PC-3 (cell line): ENCODE measurements around the gene MYO5B. TPM values are rescaled to one million over a fixed set of nuclear protein-coding genes. Genes with fewer than 3 reads are reported as not detected.

Experiments used
- ATAC-seq: fragments of 200-7000 bp; cut with Tn5 transposase; 2 replicates; pipeline ENCODE4 v1.9.1; 2020; ENCODE audit warnings: mild to moderate bottlenecking, moderate library complexity
- BruUV-seq: library from RNA; stranded (reverse); fragments of 400-500 nt; replicated peaks from 2 replicates; lab custom pipeline; 2021; lab: Mats Ljungman, UMichigan
- CTCF ChIA-PET: fragments of 300-600 bp; sonication (Branson Sonifier 250); formaldehyde crosslinking; loops from one replicate; lab custom pipeline; 2022; ENCODE audit warnings: antibody characterized with exemption; lab: Charles Lee
- POLR2A ChIA-PET: fragments of 300-600 bp; sonication (Branson Sonifier 250); formaldehyde crosslinking; loops from one replicate; lab custom pipeline; 2022; ENCODE audit warnings: antibody characterized with exemption; ENCODE audit not compliant: unreplicated experiment; lab: Charles Lee
- DNase-seq: peaks from one replicate; pipeline ENCODE4 v3.0.0-alpha.2; 2015
- H2AFZ ChIP-seq: fragments of 300-600 bp; sonication (generic); 2 replicates; pipeline ENCODE4 v1.6.0; 2016; ENCODE audit warnings: antibody characterized with exemption, low read length
- H3F3A ChIP-seq: fragments of 300-600 bp; sonication (generic); one replicate; pipeline ENCODE4 v1.6.0; 2017; ENCODE audit warnings: antibody characterized with exemption, low read length, control low read depth, mild to moderate bottlenecking; ENCODE audit not compliant: unreplicated experiment
- H3K27ac ChIP-seq: fragments of 300-600 bp; sonication (generic); 2 replicates; pipeline ENCODE4 v1.5.1; 2016; ENCODE audit warnings: mild to moderate bottlenecking, low read length
- H3K27me3 ChIP-seq: fragments of 300-600 bp; sonication (generic); 2 replicates; pipeline ENCODE4 v1.6.1; 2016; ENCODE audit warnings: low read length, mixed read lengths
- H3K36me3 ChIP-seq: fragments of 300-600 bp; sonication (generic); 2 replicates; pipeline ENCODE4 v1.6.1; 2016; ENCODE audit warnings: low read depth, mixed run types, low read length, mixed read lengths
- H3K4me1 ChIP-seq: fragments of 300-600 bp; sonication (generic); 2 replicates; pipeline ENCODE4 v1.5.1; 2016; ENCODE audit warnings: low read length; ENCODE audit not compliant: insufficient read depth
- H3K4me2 ChIP-seq: fragments of 300-600 bp; sonication (generic); 2 replicates; pipeline ENCODE4 v1.6.0; 2016; ENCODE audit warnings: low read length
- H3K4me3 ChIP-seq: fragments of 300-600 bp; sonication (generic); 2 replicates; pipeline ENCODE4 v1.5.1; 2016; ENCODE audit warnings: mild to moderate bottlenecking, low read length, mixed read lengths
- H3K79me2 ChIP-seq: fragments of 300-600 bp; sonication (generic); 2 replicates; pipeline ENCODE4 v1.6.1; 2017; ENCODE audit warnings: low read length, mixed read lengths
- H3K9ac ChIP-seq: fragments of 300-600 bp; sonication (generic); 2 replicates; pipeline ENCODE4 v1.6.0; 2016; ENCODE audit warnings: mild to moderate bottlenecking, low read length
- H3K9me2 ChIP-seq: fragments of 300-600 bp; sonication (generic); replicated peaks from 2 replicates; pipeline ENCODE4 v1.6.1; 2016; ENCODE audit warnings: mixed run types, low read length, mixed read lengths
- H3K9me3 ChIP-seq: fragments of 300-600 bp; sonication (generic); 2 replicates; pipeline ENCODE4 v1.6.1; 2016; ENCODE audit warnings: low read length, mixed read lengths
- H4K20me1 ChIP-seq: fragments of 300-600 bp; sonication (generic); 2 replicates; pipeline ENCODE4 v1.6.1; 2016; ENCODE audit warnings: low read length, mixed read lengths
- EZH2 ChIP-seq: fragments of 300-600 bp; sonication (generic); IDR thresholded peaks from one replicate; pipeline ENCODE4 v1.6.1; 2017; ENCODE audit warnings: antibody characterized with exemption, mild to moderate bottlenecking, low read length; ENCODE audit not compliant: unreplicated experiment
- EZH2phosphoT487 ChIP-seq: fragments of 300-600 bp; sonication (generic); IDR thresholded peaks from 2 replicates; pipeline ENCODE4 v1.6.1; 2018; ENCODE audit warnings: mild to moderate bottlenecking, antibody characterized with exemption, low read length, borderline replicate concordance
- intact Hi-C: fragments of 100-400 bp; cut with micrococcal nuclease; formaldehyde crosslinking; loops from 2 replicates; pipeline ENCODE4 v1.9.0; 2023
- total RNA-seq: library from RNA; depleted of rRNA; stranded (reverse); fragments of >200 nt; gene quantifications from 2 replicates; pipeline ENCODE4 v1.2.3, GENCODE V29; 2014
- TF ChIP-seq, protein P1 (sequence below): fragments of 300-600 bp; sonication (generic); conservative IDR thresholded peaks from 2 replicates; pipeline ENCODE4 v1.5.1; 2017; ENCODE audit warnings: antibody characterized with exemption, low read depth, mild to moderate bottlenecking, low read length

The MYO5B gene
- total RNA-seq, 1 experiment from 2014 or later, result 10.7 TPM

- ChIA-PET CTCF (no interaction called here), POLR2A (no interaction called here)
- Histone ChIP-seq H3K9ac (no peak overlapping the region), H3F3A (no peaks in the 10 kb centered on the region), H3K4me2 (no peak overlapping the region), H3K79me2 (no peaks in the 10 kb centered on the region), H2AFZ (no peak overlapping the region), H3K4me3 (no peak overlapping the region), H3K9me2 (no peaks in the 10 kb centered on the region), H4K20me1 (no peaks in the 10 kb centered on the region), H3K27me3 (no peaks in the 10 kb centered on the region), H3K36me3 (no peaks in the 10 kb centered on the region), H3K9me3 (no peaks in the 10 kb centered on the region), H3K27ac (no peak overlapping the region), H3K4me1 (peaks cover 5% of the 10 kb centered on the region)
- intact Hi-C loops, result no loop called here
- TF ChIP-seq, protein P1, sequence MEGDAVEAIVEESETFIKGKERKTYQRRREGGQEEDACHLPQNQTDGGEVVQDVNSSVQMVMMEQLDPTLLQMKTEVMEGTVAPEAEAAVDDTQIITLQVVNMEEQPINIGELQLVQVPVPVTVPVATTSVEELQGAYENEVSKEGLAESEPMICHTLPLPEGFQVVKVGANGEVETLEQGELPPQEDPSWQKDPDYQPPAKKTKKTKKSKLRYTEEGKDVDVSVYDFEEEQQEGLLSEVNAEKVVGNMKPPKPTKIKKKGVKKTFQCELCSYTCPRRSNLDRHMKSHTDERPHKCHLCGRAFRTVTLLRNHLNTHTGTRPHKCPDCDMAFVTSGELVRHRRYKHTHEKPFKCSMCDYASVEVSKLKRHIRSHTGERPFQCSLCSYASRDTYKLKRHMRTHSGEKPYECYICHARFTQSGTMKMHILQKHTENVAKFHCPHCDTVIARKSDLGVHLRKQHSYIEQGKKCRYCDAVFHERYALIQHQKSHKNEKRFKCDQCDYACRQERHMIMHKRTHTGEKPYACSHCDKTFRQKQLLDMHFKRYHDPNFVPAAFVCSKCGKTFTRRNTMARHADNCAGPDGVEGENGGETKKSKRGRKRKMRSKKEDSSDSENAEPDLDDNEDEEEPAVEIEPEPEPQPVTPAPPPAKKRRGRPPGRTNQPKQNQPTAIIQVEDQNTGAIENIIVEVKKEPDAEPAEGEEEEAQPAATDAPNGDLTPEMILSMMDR, result no peak
- TF ChIP-seq EZH2 (no peak), EZH2phosphoT487 (no peak)
- DNase-seq (no peak), ATAC-seq (no peak)
- BruUV-seq, result no TSS peak
Measured at GRCh38 chr18:50113726-50114125, 81.2 kb downstream of the MYO5B start.

DNA sequence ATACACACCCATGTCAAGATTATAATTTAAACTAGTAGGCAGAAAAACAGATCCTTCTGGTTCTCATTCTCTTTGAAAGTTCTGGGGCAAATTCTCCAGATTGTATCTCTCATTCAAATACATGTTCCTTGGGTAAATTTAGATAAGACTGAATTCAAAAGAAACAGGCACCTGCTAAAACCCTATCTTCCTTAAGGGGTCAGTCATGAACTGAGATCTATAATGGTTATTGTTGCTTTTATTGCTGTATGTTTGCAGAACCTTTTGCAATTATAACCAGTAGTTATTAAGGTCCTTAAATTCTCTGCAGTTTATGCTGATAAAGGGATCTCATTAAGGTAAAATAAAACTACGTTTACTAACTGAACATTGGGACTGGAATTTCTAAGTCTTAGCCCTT lies 83.5 kb downstream of the MYO5B start:
- ChIA-PET POLR2A (no interaction called here), CTCF (no interaction called here)
- Histone ChIP-seq H2AFZ (no peak overlapping the region), H3K79me2 (no peaks in the 10 kb centered on the region), H3K27me3 (no peaks in the 10 kb centered on the region), H3K4me3 (no peak overlapping the region), H3F3A (no peaks in the 10 kb centered on the region), H3K9me3 (no peaks in the 10 kb centered on the region), H3K9me2 (no peaks in the 10 kb centered on the region), H3K4me2 (no peak overlapping the region), H3K4me1 (no peaks in the 10 kb centered on the region), H3K36me3 (no peaks in the 10 kb centered on the region), H3K9ac (no peak overlapping the region), H4K20me1 (no peaks in the 10 kb centered on the region), H3K27ac (no peak overlapping the region)
- ATAC-seq, result no peak
- intact Hi-C loops, result loop anchor here (1.0 kb wide), 1 partner anchor 84 kb away; the partner anchor contains the start of gene MYO5B
- peak; percentile 11 for DNase-seq
- TF ChIP-seq EZH2, result no peak
- no peak for TF ChIP-seq EZH2phosphoT487
- TF ChIP-seq, protein P1, result no peak; the same call in 1 of the 2 replicates
- BruUV-seq, result no TSS peak

GRCh38 chr18:50107468-50107977 lies 87.4 kb downstream of the MYO5B start:
- no peak for DNase-seq
- Histone ChIP-seq H3K9ac (no peak overlapping the region), H3K36me3 (no peaks in the 10 kb centered on the region), H3K4me2 (no peak overlapping the region), H3K9me3 (no peaks in the 10 kb centered on the region), H4K20me1 (no peaks in the 10 kb centered on the region), H3K27me3 (no peaks in the 10 kb centered on the region), H3K79me2 (no peaks in the 10 kb centered on the region), H3K27ac (no peak overlapping the region), H3K4me1 (peaks cover 4% of the 10 kb centered on the region), H3F3A (no peaks in the 10 kb centered on the region), H3K9me2 (no peaks in the 10 kb centered on the region), H3K4me3 (no peak overlapping the region), H2AFZ (no peak overlapping the region)
- no peak for TF ChIP-seq EZH2
- TF ChIP-seq, protein P1, result no peak
- no peak for TF ChIP-seq EZH2phosphoT487
- BruUV-seq, result no TSS peak
- intact Hi-C loops, result no loop called here
- ATAC-seq, result no peak
- ChIA-PET CTCF (interaction anchor here (0.6 kb wide), 1 partner anchor 111 kb away, joined by 3 read pairs; no protein-coding TSS in a partner anchor), POLR2A (no interaction called here)
